Tibial artery (tissue), 4 donors: ENCODE results near the gene SGK2.

ENCODE experiments used
- DNase-seq, 2 donors: peaks; one replicate each; pipeline ENCODE4 v3.0.0-alpha.2; 2019
- H3K27ac ChIP-seq, 2 donors: fragments of 200-600 bp; sonication (generic) in 1 of 2; 1 replicate in 1 of 2; 2 replicates in 1 of 2; pipeline ENCODE4 v1.5.1; 2018 to 2019; ENCODE audit warnings: mild to moderate bottlenecking in 1 of 2
- H3K27me3 ChIP-seq, 2 donors: fragments of 200-600 bp; sonication (generic) in 1 of 2; one replicate each; pipeline versions ENCODE4 v1.5.1 to v1.6.0; 2016 to 2019
- H3K36me3 ChIP-seq, 3 donors: fragments of 200-600 bp; sonication (generic) in 2 of 3; one replicate each; pipeline ENCODE4 v1.5.1; 2016 to 2019; ENCODE audit warnings: mild to moderate bottlenecking in 2 of 3
- H3K4me1 ChIP-seq, 4 donors: fragments of 200-600 bp; sonication (generic) in 2 of 4; 1 replicate in 3 of 4; 2 replicates in 1 of 4; pipeline ENCODE4 v1.5.1; 2016 to 2019
- H3K4me3 ChIP-seq, 2 donors: fragments of 200-600 bp; sonication (generic) in 1 of 2; 1 replicate in 1 of 2; 2 replicates in 1 of 2; pipeline ENCODE4 v1.5.1; 2018 to 2019; ENCODE audit warnings: mild to moderate bottlenecking in 2 of 2
- H3K9me3 ChIP-seq, 3 donors: fragments of 200-600 bp; sonication (generic) in 1 of 3; one replicate each; pipeline ENCODE4 v1.5.1; 2016 to 2019
- intact Hi-C: fragments of 100-400 bp; cut with DNase I; formaldehyde crosslinking; loops from one replicate; pipeline ENCODE4 v1.15.0; 2023; ENCODE audit warnings: low total_unique reads
- TF ChIP-seq, protein P1 (sequence below), 2 experiments: fragments of 200-600 bp in 1 of 2; fragments of 450-650 bp in 1 of 2; IDR thresholded peaks; one replicate each; pipeline ENCODE4 v1.5.1; 2017 to 2019; ENCODE audit warnings: antibody characterized with exemption in 2 of 2, mild to moderate bottlenecking in 1 of 2, moderate library complexity in 1 of 2

Gene SGK2

DNA sequence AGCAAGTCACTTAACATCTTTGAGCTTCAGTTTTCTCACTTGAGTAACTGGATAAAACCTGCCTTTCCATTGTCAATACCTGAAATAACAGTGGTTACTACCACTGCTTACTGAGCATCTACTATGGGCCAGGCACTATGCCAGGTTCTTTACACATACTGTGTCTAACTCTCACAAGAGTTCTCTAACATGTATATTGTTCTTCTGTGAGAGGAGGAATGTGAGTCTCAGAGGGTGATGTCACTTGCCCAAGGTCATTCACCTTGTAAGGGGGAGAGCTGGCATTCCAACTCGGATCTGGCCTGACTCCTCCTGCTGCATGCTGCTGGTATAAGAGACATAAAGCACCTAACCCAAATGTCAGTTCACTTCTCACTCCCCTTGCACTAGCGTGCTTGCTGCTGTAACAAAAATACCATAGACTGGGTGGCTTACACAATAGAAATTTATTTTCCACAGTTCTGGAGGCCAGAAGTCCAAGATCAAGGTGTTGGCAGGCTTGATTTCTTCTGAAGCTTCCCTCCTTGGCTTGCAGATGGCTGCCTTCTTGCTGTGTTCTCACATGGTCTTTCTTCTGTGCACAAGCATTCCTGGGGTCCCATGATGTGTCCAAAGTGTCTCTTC lies 21.9 kb upstream of the SGK2 start:
- peak in 1 of 2 donors; percentile 1 for DNase-seq
- no peaks in the 10 kb centered on the region for H3K9me3 ChIP-seq
- intact Hi-C loops, result loop anchor here (10.0 kb wide), 1 partner anchor 48 kb away; no protein-coding TSS in a partner anchor
- peaks cover 0 to 67% (median 6%) of the 10 kb centered on the region in 3 donors for H3K36me3 ChIP-seq
- TF ChIP-seq, protein P1, sequence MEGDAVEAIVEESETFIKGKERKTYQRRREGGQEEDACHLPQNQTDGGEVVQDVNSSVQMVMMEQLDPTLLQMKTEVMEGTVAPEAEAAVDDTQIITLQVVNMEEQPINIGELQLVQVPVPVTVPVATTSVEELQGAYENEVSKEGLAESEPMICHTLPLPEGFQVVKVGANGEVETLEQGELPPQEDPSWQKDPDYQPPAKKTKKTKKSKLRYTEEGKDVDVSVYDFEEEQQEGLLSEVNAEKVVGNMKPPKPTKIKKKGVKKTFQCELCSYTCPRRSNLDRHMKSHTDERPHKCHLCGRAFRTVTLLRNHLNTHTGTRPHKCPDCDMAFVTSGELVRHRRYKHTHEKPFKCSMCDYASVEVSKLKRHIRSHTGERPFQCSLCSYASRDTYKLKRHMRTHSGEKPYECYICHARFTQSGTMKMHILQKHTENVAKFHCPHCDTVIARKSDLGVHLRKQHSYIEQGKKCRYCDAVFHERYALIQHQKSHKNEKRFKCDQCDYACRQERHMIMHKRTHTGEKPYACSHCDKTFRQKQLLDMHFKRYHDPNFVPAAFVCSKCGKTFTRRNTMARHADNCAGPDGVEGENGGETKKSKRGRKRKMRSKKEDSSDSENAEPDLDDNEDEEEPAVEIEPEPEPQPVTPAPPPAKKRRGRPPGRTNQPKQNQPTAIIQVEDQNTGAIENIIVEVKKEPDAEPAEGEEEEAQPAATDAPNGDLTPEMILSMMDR (IDR thresholded peaks at IDR 0.05), result no peak
- no peak overlapping the region for H3K27ac ChIP-seq
- H3K4me1 ChIP-seq, result no peaks in the 10 kb centered on the region
- H3K27me3 ChIP-seq, result no peaks in the 10 kb centered on the region
- H3K4me3 ChIP-seq, result no peak overlapping the region

DNA sequence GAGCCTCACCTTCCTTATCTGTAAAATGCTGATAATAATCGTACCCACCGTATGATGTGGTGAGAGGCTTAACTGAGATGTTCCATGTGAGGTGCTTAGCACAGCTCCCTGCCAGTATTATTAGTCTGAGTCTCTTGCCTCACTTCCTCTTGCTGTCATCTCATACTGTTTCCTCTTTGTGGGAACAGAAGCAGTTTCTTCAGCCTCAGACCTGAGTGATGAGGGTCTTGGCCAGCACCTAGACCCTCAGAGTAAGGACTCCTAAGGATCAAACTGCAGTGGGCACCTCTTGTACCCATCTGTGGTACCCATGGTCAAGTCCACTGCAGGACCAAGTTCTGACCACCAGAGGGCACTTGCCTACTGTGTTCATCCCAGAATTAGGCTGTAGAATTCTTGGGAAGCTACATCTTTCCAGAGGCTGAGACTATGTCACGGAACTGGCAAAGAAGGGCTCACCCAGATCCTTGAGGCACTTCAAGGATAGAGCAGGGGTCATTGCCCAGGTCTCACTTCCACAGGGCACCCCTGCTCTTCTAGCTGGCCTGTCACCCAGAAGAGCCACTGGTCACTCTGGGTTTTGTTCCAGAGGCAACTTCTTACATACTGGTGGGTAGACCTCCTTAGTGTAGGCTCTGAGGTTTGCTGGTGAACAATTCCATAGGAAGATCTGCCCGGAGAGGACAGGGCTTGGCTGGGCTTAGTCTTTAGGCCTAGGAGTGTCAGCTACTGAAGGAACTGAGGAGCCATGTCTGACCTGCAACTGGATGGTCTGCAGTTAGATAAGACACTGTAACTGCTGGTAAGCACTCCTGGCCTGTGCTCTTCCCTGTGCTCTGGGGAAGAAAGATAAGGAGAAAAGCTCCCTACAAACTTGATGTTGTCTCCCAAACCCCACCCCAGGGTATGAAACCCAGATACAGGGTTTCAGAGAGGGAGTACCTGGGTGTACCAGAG lies 20.6 kb upstream of the SGK2 start:
- H3K27ac ChIP-seq, result no peak overlapping the region
- peaks cover 0 to 72% (median 10%) of the 10 kb centered on the region in 3 donors for H3K36me3 ChIP-seq
- H3K27me3 ChIP-seq, result no peaks in the 10 kb centered on the region
- H3K9me3 ChIP-seq, result no peaks in the 10 kb centered on the region
- TF ChIP-seq, protein P1 (IDR thresholded peaks at IDR 0.05), result peak; percentile 79 to 85
- H3K4me1 ChIP-seq, result no peaks in the 10 kb centered on the region
- intact Hi-C loops, result loop anchor here (10.0 kb wide), 1 partner anchor 47 kb away; no protein-coding TSS in a partner anchor
- peak; percentile 73 for DNase-seq
- no peak overlapping the region for H3K4me3 ChIP-seq

DNA sequence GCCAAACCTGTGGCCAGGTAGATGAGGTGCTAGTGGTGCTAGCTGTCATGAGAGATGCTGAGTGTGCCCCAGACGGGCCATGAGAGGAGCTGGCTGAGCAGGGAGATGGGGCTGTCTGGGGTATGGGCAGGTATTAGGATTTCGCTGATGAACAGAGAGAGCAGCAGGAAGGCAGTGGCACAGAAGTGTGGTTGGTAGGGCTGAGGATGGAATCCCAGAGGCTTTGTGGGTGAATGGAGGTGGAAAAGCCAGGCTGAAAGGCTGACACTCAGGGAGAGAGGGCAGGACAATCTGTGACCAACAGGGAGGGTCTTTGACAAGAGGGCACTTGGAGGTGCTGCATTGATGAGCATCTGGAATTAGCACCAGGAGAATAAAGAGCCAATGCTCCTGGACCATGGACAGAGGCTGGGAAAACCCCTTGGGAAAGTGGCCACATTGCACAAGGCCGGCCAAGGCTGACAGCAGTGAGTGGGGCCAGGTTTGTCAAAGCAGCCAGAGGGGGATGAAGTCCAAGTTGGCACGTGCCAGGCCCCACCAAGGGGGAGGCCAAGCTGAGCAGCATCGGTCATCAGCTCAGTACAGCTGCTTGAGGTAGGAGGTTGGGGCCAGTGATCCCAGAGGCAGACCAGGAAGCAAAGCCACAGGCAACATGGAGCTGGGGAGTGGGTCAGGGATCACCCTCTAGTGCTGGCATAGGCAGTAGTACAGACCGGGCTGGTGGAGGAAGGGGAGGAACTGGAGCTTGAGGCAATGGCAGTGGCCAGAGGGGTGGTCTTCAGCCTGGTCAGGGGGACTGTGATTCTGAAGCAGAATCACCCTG lies 19.7 kb upstream of the SGK2 start:
- intact Hi-C loops, result loop anchor here (10.0 kb wide), 1 partner anchor 46 kb away; no protein-coding TSS in a partner anchor
- no peaks in the 10 kb centered on the region for H3K27me3 ChIP-seq
- peak in 1 of 2 donors; percentile 51 for DNase-seq

DNA sequence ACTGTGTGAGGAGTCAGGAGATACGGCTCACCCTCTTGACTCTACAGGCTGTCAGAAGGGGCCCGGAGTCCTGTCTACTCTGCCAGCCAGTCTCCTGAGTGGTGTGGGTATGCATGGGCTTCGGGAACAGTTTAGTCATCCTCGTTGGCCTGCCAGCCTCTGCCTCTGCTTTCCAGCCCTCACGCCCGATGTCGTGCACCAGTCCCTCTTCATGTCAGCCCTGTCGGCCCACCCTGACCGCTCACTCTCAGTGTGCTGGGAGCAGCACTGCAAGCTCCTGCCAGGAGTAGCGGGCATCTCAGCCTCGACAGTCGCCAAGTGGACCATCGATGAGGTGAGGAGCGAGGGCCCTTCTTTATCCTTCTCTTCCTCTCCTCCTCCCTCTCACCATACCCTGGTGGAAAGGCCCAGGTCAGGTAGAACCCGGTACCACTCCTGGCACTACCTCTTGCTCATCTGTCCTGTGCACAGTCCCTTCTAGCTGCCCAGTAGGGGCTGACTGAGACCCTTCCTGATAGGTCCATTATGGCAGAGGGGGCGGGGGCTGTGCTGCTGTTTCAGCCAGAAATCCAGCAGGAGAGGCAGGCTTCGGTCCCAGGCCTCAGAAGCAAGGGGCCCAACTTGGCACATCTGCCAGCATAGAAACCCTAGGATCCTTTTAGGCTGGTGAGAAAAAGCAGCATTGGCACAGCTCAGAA lies 18.7 kb upstream of the SGK2 start:
- TF ChIP-seq, protein P1 (IDR thresholded peaks at IDR 0.05), result no peak
- H3K9me3 ChIP-seq, result no peaks in the 10 kb centered on the region
- no peak overlapping the region for H3K4me3 ChIP-seq
- no peaks in the 10 kb centered on the region for H3K27me3 ChIP-seq
- no peaks in the 10 kb centered on the region for H3K4me1 ChIP-seq
- intact Hi-C loops, result loop anchor here (10.0 kb wide), 1 partner anchor 45 kb away; no protein-coding TSS in a partner anchor
- no peak overlapping the region for H3K27ac ChIP-seq
- peaks cover 0 to 67% (median 16%) of the 10 kb centered on the region in 3 donors for H3K36me3 ChIP-seq
- peak in 1 of 2 donors; percentile 60 for DNase-seq

More for the DNA sequence above, 19.7 kb upstream of the SGK2 start:
- Histone ChIP-seq H3K4me3 (no peak overlapping the region), H3K36me3 (peaks cover 0 to 72% (median 16%) of the 10 kb centered on the region in 3 donors), H3K4me1 (no peaks in the 10 kb centered on the region), H3K9me3 (no peaks in the 10 kb centered on the region), H3K27ac (no peak overlapping the region)
- TF ChIP-seq, protein P1 (IDR thresholded peaks at IDR 0.05), result no peak
